HL-60/S4 treated with retinoic acid at 250 ng/mL for 4 days and 3 days (cell line): ENCODE results near the gene ZNF202.
"Not testable (repeated sequence)": the region's sequence is repeated elsewhere in the genome, so short reads cannot be mapped to it uniquely, and the experiment has no call there.

ENCODE experiments used
- in situ Hi-C: fragments of 300-500 bp; cut with MboI; formaldehyde crosslinking; loops from 2 replicates; pipeline ENCODE4 v1.7.0; 2022; ENCODE audit warnings: low sequenced_read_pairs

ZNF202 gene

GRCh38 chr11:123741159-123742030 is at the start of gene ZNF202:
Gene ZNF202, minus strand, starts transcription at chr11:123741660. Its CDS starts 10,772 bp downstream, at chr11:123730888.
- in situ Hi-C loops: no loop called here

DNA sequence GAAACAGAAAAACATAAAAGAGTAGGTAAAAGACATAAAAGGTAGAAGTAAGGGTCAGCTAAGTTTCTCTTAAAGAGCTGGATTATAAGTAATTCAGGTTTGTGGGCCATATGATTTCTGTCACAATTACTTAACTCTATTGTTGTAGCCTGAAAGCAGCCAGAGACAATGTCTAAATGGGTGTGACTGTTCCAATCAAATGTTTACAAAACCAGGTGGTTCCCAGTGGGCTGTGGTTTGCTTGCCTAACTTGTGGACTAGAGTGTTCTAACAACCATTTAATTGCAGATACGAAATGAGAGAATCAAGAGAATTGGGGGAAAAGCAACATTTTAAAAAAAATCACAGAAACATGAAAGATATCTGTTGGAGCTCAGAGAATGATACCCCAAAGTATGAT is 42.1 kb upstream of the ZNF202 start:
- in situ Hi-C loops: no loop called here

GRCh38 chr11:123778511-123778910 is 37.1 kb upstream of the ZNF202 start:
- in situ Hi-C loops: no loop called here

GRCh38 chr11:123775715-123776549 is 34.5 kb upstream of the ZNF202 start:
- in situ Hi-C loops: no loop called here

DNA sequence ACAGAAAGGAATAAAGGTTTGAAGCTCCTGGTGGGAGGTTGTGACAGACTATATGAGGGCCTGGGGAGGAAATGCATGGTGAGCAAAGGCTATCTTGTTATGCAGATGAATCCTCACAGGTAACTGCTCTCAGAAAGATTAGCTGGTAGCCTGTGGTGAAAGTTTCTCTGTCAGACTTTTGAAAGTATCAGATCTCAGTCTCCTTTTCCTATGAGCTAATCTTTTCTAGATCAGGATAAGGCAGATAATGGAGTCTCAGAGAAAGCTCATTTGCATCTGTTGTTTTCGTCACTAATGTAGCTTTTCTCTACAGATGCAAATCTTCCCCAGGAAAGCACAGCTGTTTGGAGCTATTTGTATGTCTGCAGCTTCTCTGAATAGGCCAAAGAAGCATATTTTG is 33.8 kb upstream of the ZNF202 start:
- in situ Hi-C loops: no loop called here

GRCh38 chr11:123773959-123774358 is 32.5 kb upstream of the ZNF202 start:
- in situ Hi-C loops: no loop called here

DNA sequence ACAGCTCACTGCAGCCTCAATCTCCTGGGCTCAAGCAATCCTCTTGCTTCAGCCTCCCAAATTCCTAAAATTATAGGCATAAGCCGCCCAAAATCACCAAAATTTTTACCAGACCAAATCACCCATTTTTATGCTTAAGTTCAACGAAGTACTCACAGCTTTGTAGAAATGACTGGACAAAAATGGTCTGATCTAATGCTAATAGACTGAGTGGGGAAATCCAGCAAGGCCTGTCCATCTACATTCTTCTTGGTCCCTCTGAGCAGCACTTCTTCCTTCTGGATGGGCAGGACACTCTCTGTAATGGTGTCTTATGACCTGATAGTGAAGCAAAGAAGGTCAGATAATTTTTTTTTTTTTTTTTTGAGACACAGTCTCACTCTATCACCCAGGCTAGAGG is 31.6 kb upstream of the ZNF202 start:
- in situ Hi-C loops: no loop called here

- in situ Hi-C loops: no loop called here
Measured at GRCh38 chr11:123771664-123772063, 30.2 kb upstream of the ZNF202 start.

GRCh38 chr11:123770712-123771111 is 29.3 kb upstream of the ZNF202 start:
- in situ Hi-C loops: no loop called here

- in situ Hi-C loops: no loop called here
Measured at GRCh38 chr11:123765601-123766000, 24.1 kb upstream of the ZNF202 start.

- in situ Hi-C loops: no loop called here
Measured at GRCh38 chr11:123762422-123762821, 21.0 kb upstream of the ZNF202 start.

DNA sequence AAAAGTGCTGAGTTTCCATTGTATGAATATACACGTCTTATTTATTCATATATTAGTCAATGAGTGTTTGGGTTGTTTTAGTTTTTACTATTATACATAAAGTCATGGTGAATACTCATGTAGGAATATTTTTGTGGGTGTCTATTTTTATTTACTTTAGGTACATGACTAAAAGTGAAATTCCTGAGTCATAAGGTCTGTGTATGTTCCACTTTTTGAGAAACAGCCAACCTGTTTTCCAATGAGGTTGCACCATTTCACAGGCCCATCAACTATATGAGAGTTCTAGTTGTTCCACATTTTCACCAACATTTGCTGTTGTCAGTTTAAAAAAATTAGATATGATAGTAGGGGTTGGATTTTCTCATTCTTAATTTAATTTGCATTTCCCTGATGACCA is 19.4 kb upstream of the ZNF202 start:
- in situ Hi-C loops: no loop called here

- in situ Hi-C loops: no loop called here
Measured at GRCh38 chr11:123757976-123758375, 16.5 kb upstream of the ZNF202 start.

DNA sequence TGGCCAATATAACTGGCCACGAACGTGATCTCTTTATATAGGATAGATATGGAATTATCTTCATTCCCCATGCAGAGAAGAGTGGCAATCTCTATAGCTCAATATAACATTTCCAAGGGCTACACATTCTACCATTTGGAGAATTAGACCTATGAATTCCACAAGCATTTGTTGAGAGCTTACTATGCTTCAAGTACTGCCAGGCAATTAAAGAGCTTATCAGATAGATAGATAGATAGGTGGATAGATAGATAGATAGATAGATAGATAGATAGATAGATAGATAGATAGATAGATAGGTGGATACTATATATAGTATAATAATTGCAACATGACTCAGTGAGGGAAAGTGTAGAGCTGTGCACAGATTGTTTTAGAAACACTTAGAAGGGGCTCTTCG is 14.4 kb upstream of the ZNF202 start:
- in situ Hi-C loops: no loop called here

DNA sequence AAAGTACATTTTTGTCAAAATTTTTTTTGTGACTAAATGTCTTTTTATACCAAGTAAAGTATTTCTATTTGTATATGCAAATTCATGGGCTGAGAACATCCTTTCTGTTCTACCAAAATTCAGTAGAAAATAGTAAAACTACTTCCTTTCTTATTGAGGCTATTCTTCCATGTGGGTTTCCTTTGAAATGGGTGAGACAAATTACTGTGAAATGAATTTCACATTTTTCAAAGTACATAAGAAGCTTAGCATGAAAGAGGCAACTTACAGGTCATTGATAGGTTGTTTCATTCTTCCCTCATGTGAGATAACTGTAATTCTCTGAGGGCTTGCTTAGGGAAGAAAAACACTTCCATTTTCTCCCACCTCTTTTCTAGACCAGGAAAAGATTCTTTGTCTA is 13.9 kb upstream of the ZNF202 start:
- in situ Hi-C loops: no loop called here

- in situ Hi-C loops: no loop called here
Measured at GRCh38 chr11:123754101-123754568, 12.7 kb upstream of the ZNF202 start, which contains the start of gene OR6X1. Gene OR6X1, minus strand, starts transcription at chr11:123754518. Its CDS starts 0 bp downstream, at chr11:123754518.

DNA sequence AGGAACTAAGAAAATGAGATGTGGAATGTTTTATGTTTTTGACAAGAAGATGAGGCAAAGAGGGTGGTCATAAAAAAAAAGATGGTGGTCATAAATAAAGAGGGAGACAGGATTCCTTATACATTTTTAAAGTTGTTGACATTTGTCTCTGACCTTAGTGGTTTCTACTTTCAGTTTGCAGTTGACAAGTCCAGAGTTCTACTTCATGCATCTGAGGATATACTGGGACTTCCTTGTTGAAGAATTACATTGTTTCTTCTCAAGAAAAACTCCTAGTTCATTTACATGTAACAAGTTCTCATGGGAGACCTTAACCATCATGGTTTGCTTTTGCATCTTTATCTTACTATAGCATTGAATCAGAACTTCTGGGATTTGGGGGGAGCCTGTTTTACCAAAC is 11.7 kb upstream of the ZNF202 start:
- in situ Hi-C loops: no loop called here

DNA sequence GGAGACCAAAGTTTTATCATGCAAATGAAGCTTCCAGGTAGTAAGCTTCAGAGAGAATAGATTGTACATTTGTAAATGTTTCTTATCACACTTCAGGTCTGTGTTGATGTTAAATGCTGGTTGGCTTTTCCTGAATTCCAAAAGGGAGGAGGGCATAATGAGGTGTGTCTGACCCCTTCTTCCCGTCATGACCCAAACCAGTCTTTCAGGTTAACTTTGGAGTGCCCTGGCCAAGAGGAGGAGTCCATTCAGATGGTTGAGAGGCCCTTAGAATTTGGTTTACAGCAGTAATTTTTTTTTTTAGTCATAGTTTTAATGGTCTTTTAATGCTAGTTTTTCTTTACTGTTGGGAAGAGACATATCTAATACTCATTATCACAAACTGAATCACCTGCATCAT is 10.3 kb upstream of the ZNF202 start:
- in situ Hi-C loops: no loop called here

- in situ Hi-C loops: not testable (repeated sequence)
Measured at GRCh38 chr11:123748349-123748748, 6.9 kb upstream of the ZNF202 start.

GRCh38 chr11:123745764-123746451 is 4.4 kb upstream of the ZNF202 start:
- in situ Hi-C loops: no loop called here

DNA sequence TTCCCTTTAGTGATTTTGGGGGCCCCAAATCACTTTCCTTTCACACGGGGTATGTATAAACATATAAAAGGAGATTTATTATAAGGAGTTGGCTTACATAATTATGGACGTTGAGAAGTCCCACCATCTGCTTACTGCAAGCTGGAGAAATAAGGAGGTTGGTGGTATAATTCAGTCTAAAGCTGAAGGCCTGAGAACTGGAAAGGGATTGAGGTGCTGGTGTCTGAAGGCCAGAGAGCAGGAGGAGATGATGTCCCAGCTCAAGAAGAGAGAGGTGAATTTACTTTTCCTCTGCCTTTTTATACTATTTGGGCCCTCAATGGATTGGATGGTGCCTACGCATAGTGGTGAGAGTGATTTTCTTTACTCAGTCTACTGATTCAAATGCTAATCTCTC is 1.3 kb upstream of the ZNF202 start:
- in situ Hi-C loops: no loop called here
